ENCODE data around the gene ABCB6.

The ABCB6 gene

GRCh38 chr2:219177552-219178376 lies 41.0 kb downstream of the ABCB6 start, which contains the start of gene RETREG2:
RETREG2 (plus strand) TSS chr2:219178275; CDS start chr2:219178353, 78 bp downstream.
- CTCF ChIA-PET = interaction anchor here (0.5 kb wide), 1 partner anchor 96 kb away, joined by 3 read pairs; no protein-coding TSS in a partner anchor
- peak; percentile 98 for DNase-seq (ENCODE audit: low spot score)

DNA sequence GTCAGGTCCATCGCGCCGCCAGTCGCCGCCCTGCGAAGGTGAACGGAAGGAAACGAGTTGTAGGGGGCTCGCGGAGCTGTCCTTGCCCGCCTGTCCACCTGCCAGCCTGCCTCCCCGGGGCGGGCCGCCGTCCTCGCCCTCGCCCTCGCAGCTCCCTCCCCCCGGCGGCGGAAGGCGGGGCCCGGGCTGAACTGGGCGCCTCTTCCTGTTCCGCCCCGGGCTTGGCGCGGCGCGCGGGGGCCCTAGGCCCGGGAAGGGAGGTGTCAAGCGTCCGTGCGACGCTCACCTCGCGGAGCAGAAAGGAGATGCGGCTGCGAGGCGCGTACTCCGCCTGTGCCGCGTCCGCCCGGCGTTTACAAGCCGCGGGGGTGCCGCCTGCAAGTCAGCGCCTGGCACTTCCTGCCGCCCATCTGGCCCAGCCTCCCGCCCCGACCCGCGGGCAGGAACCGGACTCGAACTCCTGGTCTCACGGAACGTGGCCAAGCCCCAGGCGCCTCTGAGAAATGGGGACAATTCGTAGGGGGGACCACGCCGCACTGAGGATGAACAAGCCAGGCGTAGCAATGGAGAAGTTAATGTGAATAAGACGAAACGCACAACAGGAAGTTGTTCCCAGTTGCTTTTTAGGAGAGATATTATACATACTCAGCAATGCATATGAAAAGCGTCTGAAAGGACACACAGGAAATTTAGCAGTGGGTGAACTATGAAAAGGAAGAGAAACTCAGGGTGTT lies 41.8 kb downstream of the ABCB6 start, which contains the start of gene CNPPD1:
Gene CNPPD1, minus strand, starts transcription at position 108 of the 734 bp plus-strand sequence. Its CDS starts 97 bp downstream, at position 11.
- ChIA-PET CTCF (interaction anchor here (0.5 to 1.6 kb wide), 5 partner anchors 17 to 166 kb away, joined by 3 to 6 read pairs (median 3); partner anchors contain the start of gene NHEJ1), POLR2A (ENCODE audit: low non-redundant PET) (interaction anchor here (0.6 to 1.2 kb wide), 5 partner anchors 16 to 131 kb away, joined by 3 to 5 read pairs (median 3); partner anchors contain the start of gene DNAJB2)
- peak; percentile 82 for DNase-seq (ENCODE audit: low spot score)
- peak within 1 kb of the TSS; percentile 99 for H3K27ac ChIP-seq
- TF ChIP-seq CTCF (conservative IDR thresholded peaks at IDR 0.05; ENCODE audit: low read depth) = no peak

More at GRCh38 chr2:219177552-219178376, 41.0 kb downstream of the ABCB6 start, which contains the start of gene RETREG2:
- POLR2A ChIA-PET (ENCODE audit: low non-redundant PET) = no interaction called here
- TF ChIP-seq CTCF (conservative IDR thresholded peaks at IDR 0.05; ENCODE audit: low read depth) = no peak; the same call in 1 of the 2 replicates
- peak within 1 kb of the TSS; percentile 99 for H3K27ac ChIP-seq

GRCh38 chr2:219175928-219176817 lies 42.6 kb downstream of the ABCB6 start:
- TF ChIP-seq CTCF (conservative IDR thresholded peaks at IDR 0.05; ENCODE audit: low read depth) = no peak
- POLR2A ChIA-PET (ENCODE audit: low non-redundant PET) = interaction anchor here (0.6 to 1.2 kb wide), 6 partner anchors 15 to 132 kb away, joined by 3 to 5 read pairs (median 3); partner anchors contain the start of gene DNAJB2
- peak overlapping the region; percentile 99 for H3K27ac ChIP-seq
- CTCF ChIA-PET = interaction anchor here (0.5 to 1.6 kb wide), 8 partner anchors 16 to 196 kb away, joined by 3 to 6 read pairs (median 3); partner anchors contain the start of gene NHEJ1
- peak; percentile 6 for DNase-seq (ENCODE audit: low spot score)

GRCh38 chr2:219175486-219175885 lies 43.3 kb downstream of the ABCB6 start:
- ChIA-PET CTCF (interaction anchor here (0.6 to 1.6 kb wide), 3 partner anchors 16 to 195 kb away, joined by 3 to 6 read pairs (median 3); no protein-coding TSS in a partner anchor), POLR2A (ENCODE audit: low non-redundant PET) (interaction anchor here (0.6 to 1.2 kb wide), 2 partner anchors 42 to 49 kb away, joined by 4 to 5 read pairs; no protein-coding TSS in a partner anchor)
- peak overlapping the region; percentile 99 for H3K27ac ChIP-seq
- no peak for TF ChIP-seq CTCF (conservative IDR thresholded peaks at IDR 0.05; ENCODE audit: low read depth)
- no peak for DNase-seq (ENCODE audit: low spot score)

GRCh38 chr2:219174801-219175200 lies 44.0 kb downstream of the ABCB6 start:
- TF ChIP-seq CTCF (conservative IDR thresholded peaks at IDR 0.05; ENCODE audit: low read depth) = no peak
- ChIA-PET CTCF (no interaction called here), POLR2A (ENCODE audit: low non-redundant PET) (no interaction called here)
- no peak for DNase-seq (ENCODE audit: low spot score)
- H3K27ac ChIP-seq = peak overlapping the region; percentile 99; the same call in 1 of the 2 replicates
